Suppressor macrophage treated with lipopolysaccharide for 1 hour (primary cell): ENCODE measurements around the gene RHOU.

ENCODE experiments used
- DNase-seq, 3 donors: peaks; one replicate each; pipeline ENCODE4 v3.0.0-alpha.2; 2020 to 2022

Gene RHOU

GRCh38 chr1:228785366-228786330 lies 50.4 kb downstream of the RHOU start:
- DNase-seq: peak; percentile 70 to 89 (median 81)

- DNase-seq: peak; percentile 38 to 61 (median 51)
These were observed 51.3 kb downstream of the RHOU start for GRCh38 chr1:228786361-228787129.

- no peak for DNase-seq
These were observed 56.5 kb downstream of the RHOU start for GRCh38 chr1:228791791-228792190.

- DNase-seq: no peak
These were observed 57.3 kb downstream of the RHOU start for GRCh38 chr1:228792601-228793000.

GRCh38 chr1:228793032-228793431 lies 57.8 kb downstream of the RHOU start:
- DNase-seq: no peak

GRCh38 chr1:228794173-228794572 lies 58.9 kb downstream of the RHOU start:
- DNase-seq: no peak

GRCh38 chr1:228794810-228795209 lies 59.5 kb downstream of the RHOU start:
- DNase-seq: no peak

- no peak for DNase-seq
These were observed 60.3 kb downstream of the RHOU start for GRCh38 chr1:228795596-228795995.
